ENCODE data around the gene CALN1. TPM values are rescaled to one million over a fixed set of nuclear protein-coding genes. Genes with fewer than 3 reads are reported as not detected.

CALN1 gene
- total RNA-seq, 1 donor from 2014 or later = not detected

DNA sequence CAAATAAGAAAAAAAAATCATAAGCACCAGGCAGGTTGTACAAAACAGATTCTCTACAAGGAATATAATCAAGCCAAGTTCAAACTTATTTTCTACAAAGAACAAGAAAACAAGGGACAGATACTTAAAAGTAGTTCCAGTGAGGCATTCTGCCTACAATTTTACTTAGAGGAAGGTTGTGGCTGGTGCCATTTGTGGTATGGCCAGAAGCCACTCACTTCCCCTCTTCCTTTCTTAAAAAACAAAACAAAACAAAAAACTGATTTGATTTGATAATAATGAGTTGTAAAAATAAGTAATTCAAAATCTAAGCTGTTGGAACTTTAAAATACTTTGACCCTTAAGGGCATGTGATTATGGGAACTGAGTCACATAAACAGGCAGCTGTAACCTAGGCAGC lies 420.6 kb downstream of the CALN1 start:
- DNase-seq (ENCODE audit: extremely low spot score, unreplicated experiment) = no peak
- Mint-ChIP-seq H3K4me1 (ENCODE audit: unreplicated experiment) (no peaks in the 10 kb centered on the region), H3K9me3 (ENCODE audit: unreplicated experiment) (peaks cover 20% of the 10 kb centered on the region), H3K27ac (ENCODE audit: unreplicated experiment) (no peak overlapping the region), H3K4me3 (ENCODE audit: unreplicated experiment) (no peak overlapping the region), H3K36me3 (ENCODE audit: unreplicated experiment) (no peaks in the 10 kb centered on the region), H3K27me3 (ENCODE audit: unreplicated experiment) (no peaks in the 10 kb centered on the region)
- TF ChIP-seq, protein P1, sequence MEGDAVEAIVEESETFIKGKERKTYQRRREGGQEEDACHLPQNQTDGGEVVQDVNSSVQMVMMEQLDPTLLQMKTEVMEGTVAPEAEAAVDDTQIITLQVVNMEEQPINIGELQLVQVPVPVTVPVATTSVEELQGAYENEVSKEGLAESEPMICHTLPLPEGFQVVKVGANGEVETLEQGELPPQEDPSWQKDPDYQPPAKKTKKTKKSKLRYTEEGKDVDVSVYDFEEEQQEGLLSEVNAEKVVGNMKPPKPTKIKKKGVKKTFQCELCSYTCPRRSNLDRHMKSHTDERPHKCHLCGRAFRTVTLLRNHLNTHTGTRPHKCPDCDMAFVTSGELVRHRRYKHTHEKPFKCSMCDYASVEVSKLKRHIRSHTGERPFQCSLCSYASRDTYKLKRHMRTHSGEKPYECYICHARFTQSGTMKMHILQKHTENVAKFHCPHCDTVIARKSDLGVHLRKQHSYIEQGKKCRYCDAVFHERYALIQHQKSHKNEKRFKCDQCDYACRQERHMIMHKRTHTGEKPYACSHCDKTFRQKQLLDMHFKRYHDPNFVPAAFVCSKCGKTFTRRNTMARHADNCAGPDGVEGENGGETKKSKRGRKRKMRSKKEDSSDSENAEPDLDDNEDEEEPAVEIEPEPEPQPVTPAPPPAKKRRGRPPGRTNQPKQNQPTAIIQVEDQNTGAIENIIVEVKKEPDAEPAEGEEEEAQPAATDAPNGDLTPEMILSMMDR (IDR thresholded peaks at IDR 0.05) = no peak

DNA sequence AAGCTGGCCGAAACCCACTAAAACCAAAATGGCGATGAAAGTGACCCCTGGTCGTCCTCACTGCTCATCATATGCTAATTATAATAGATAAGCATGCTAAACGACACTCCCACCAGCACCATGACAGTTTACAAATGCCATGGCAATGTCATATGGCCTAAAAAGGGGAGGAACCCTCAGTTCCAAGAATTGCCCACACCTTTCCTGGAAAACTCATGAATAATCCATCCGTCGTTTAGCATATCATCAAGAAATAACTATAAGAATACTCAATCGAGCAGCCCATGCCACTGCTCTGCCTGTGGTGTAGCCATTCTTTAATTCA lies 422.0 kb downstream of the CALN1 start:
- Mint-ChIP-seq H3K4me1 (ENCODE audit: unreplicated experiment) (no peaks in the 10 kb centered on the region), H3K9me3 (ENCODE audit: unreplicated experiment) (peaks cover 20% of the 10 kb centered on the region), H3K4me3 (ENCODE audit: unreplicated experiment) (no peak overlapping the region), H3K27ac (ENCODE audit: unreplicated experiment) (no peak overlapping the region), H3K27me3 (ENCODE audit: unreplicated experiment) (no peaks in the 10 kb centered on the region), H3K36me3 (ENCODE audit: unreplicated experiment) (no peaks in the 10 kb centered on the region)
- TF ChIP-seq, protein P1 (IDR thresholded peaks at IDR 0.05) = no peak
- peak; percentile 25 for DNase-seq (ENCODE audit: extremely low spot score, unreplicated experiment)

DNA sequence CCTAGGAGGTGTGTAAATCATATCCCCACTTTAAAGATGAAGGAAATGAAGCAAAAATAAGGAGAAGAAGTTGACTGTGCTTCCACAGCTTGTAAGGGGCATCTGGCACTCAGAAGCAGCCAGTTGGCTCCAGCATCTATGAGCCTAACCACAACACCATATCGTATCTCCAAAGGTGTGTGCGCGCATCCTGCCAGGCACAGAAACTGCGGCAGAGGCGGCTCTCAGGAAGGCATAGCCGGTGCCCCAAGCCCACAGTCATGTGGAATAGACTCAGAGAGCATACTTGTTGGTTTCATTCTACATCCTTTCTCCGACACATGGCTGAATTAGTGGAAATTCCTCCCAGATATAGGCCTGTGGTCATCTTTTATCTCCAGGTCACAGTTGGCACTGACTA lies 423.9 kb downstream of the CALN1 start:
- no peak overlapping the region for H3K4me3 Mint-ChIP-seq (ENCODE audit: unreplicated experiment)
- no peaks in the 10 kb centered on the region for H3K27me3 Mint-ChIP-seq (ENCODE audit: unreplicated experiment)
- H3K27ac Mint-ChIP-seq (ENCODE audit: unreplicated experiment) = no peak overlapping the region
- H3K36me3 Mint-ChIP-seq (ENCODE audit: unreplicated experiment) = no peaks in the 10 kb centered on the region
- TF ChIP-seq, protein P1 (IDR thresholded peaks at IDR 0.05) = no peak
- peak; percentile 25 for DNase-seq (ENCODE audit: extremely low spot score, unreplicated experiment)
- H3K4me1 Mint-ChIP-seq (ENCODE audit: unreplicated experiment) = no peaks in the 10 kb centered on the region
- H3K9me3 Mint-ChIP-seq (ENCODE audit: unreplicated experiment) = peaks cover 27% of the 10 kb centered on the region

DNA sequence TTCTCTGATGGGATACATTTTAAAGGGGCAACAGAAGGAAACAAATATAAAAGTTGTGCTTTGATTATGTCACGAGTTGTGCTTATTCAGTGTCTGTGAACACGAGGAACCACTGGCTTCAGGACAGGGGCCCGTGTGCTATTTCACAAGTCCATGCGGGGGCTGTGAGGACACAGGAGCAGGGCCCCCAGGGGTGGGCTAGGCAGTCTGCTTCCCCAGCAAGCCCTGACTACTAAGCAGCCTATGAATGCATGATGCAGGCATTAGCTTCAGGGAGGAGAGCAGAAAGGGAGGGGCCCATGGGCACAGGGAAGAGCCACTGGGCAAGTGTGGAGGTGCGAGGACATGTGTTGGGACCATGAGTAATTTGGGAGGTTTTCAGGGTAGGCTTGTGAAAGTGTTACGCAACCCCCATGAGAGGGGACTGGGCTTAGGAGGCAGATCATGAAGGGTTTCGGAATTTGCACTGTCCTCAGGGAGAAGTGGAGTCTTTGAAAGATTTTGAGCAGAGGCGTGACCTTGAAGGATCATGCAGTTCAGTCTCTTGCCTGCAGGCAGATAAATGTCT lies 424.9 kb downstream of the CALN1 start:
- Mint-ChIP-seq H3K27ac (ENCODE audit: unreplicated experiment) (no peak overlapping the region), H3K9me3 (ENCODE audit: unreplicated experiment) (peaks cover 25% of the 10 kb centered on the region), H3K27me3 (ENCODE audit: unreplicated experiment) (no peaks in the 10 kb centered on the region), H3K4me1 (ENCODE audit: unreplicated experiment) (no peaks in the 10 kb centered on the region), H3K36me3 (ENCODE audit: unreplicated experiment) (no peaks in the 10 kb centered on the region), H3K4me3 (ENCODE audit: unreplicated experiment) (no peak overlapping the region)
- DNase-seq (ENCODE audit: extremely low spot score, unreplicated experiment) = peak; percentile 54
- TF ChIP-seq, protein P1 (IDR thresholded peaks at IDR 0.05) = no peak

DNA sequence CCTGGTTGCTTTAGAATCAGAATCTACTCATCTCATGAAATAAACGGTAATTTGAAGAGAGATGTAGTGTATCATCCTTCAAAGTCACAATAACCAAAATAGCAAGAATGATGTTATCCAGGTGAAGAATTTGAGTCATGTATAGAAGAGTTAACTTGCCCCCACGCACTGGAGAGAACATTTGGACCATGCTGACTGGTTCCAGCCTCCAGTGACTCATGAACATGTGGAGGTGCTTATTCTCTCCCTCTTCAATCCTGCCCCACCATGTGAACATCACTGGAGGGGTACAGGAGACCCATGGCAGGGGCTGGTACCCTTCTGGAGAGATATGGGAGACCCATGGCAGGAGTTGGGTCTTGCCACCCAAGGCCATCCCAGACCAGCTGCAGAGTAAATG lies 427.8 kb downstream of the CALN1 start:
- H3K36me3 Mint-ChIP-seq (ENCODE audit: unreplicated experiment) = no peaks in the 10 kb centered on the region
- H3K4me3 Mint-ChIP-seq (ENCODE audit: unreplicated experiment) = no peak overlapping the region
- TF ChIP-seq, protein P1 (IDR thresholded peaks at IDR 0.05) = no peak
- no peaks in the 10 kb centered on the region for H3K27me3 Mint-ChIP-seq (ENCODE audit: unreplicated experiment)
- no peaks in the 10 kb centered on the region for H3K4me1 Mint-ChIP-seq (ENCODE audit: unreplicated experiment)
- no peak overlapping the region for H3K27ac Mint-ChIP-seq (ENCODE audit: unreplicated experiment)
- peaks cover 23% of the 10 kb centered on the region for H3K9me3 Mint-ChIP-seq (ENCODE audit: unreplicated experiment)
- DNase-seq (ENCODE audit: extremely low spot score, unreplicated experiment) = peak; percentile 49

All from osteocyte (in vitro differentiated cells).